CD4-positive, alpha-beta T cell treated with Interleukin-1 beta for 1 hour (primary cell): Measurements from ENCODE around the gene GLDC.
"Not testable (repeated sequence)": the region's sequence is repeated elsewhere in the genome, so short reads cannot be mapped to it uniquely, and the experiment has no call there.

Experiments used
- DNase-seq, 2 donors: peaks; one replicate each; pipeline ENCODE4 v3.0.0-alpha.2; 2020 to 2022

The GLDC gene

DNA sequence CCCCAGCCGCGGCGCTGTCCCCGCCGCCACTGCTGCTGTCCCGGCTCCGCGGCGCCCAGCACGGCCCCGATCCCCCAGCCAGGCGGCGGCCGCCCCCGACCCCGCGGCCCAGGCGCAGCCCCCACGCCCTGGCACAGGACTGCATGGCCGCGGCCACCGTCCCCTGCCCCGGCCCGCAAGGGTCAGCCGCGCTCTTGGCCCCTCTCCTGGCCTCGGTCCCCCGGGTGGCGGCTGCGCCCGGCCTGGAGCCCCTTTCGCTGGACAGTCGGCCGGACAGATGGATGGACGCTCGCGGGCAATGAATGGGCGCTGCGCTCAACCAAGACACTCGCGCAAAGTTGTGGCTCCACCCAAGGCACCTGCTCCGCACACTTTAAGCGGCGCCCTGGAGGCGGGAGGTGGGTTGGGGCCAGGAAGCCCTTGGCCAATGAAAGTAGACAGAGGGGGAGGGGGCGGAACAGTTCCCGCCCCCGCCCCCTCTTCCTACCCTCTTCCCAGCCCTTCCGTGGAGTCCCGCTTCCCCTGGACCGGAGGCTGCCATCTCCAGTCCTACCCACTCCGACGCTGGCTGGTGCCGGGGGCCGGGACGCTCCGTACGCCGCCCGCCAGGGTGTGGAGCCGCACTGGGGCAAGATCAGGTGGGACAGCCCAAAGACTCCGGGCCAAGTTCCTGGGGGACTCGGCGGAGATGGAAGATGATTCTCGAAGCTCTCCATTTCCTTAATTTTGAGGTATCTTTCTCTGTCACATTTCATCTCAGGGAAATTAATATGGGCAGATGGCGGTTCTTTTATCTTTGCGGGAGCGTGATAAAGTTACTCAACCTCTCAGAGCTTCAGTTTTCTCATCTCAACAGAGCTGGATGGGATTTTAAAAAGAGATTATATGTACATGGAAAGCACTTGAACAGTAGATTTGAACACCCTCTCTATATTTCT, at the start of gene GLDC:
Gene GLDC (minus strand): TSS at position 375 of the 938 bp plus-strand sequence. CDS start 230 bp downstream, at position 145.
- peak; percentile 39 to 43 for DNase-seq

DNA sequence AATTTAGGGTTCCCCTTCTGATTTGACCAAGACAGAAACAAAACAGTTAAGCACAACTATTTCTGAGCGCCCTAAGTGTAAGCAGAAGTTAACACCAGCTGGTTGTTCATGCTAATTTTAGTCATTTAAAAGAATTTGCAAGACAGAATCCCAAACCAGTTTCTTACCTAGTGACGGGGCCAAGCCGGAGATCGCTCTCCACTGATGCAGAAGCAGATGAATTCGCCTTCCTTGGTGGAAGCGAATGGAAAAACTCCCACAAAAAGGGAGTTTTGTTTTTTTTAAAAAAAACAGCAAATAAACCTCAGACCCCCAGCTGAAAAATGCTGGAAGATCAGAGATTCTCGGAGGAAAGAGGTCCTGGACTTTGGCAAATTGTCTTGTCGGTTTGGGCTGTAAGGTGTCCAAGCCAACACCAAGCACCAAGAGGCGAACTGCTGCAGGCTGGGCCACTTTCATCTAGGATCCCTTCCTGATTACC, 47.4 kb upstream of the GLDC start:
- DNase-seq = no peak

DNA sequence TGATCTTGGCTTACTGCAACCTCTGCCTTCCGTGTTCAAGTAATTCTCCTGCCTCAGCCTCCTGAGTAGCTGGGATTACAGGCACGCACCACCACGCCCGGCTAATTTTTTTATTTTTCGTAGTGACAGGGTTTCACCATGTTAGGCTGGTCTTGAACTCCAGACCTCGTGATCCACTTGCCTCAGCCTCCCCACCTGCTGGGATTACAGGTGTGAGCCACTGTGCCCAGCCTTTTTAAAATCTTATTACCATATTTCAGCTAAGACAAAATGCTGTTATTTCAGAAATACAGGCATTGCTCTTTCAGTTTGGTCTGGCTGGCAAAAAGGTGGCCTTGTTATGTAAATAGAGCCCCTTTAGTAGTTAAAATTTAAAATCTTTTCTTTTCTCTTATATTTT, 46.9 kb upstream of the GLDC start:
- no peak for DNase-seq

DNA sequence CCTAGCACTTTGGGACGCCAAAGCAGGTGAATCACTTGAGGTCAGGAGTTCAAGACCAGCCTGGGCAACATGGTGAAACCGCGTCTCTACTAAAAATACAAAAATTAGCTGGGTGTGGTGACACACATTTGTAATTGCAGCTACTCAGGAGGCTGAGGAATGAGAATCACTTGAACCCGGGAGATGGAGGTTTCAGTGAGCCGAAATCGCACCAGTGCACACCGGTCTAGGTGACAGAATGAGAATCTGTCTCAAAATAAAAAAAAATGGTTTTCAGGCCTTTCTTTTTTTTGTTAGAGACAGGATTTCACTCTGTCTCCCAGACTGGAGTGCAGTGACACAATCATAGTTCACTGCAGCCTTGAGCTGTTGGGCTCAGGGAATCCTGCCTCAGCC, 45.1 kb upstream of the GLDC start:
- DNase-seq = not testable (repeated sequence)

DNA sequence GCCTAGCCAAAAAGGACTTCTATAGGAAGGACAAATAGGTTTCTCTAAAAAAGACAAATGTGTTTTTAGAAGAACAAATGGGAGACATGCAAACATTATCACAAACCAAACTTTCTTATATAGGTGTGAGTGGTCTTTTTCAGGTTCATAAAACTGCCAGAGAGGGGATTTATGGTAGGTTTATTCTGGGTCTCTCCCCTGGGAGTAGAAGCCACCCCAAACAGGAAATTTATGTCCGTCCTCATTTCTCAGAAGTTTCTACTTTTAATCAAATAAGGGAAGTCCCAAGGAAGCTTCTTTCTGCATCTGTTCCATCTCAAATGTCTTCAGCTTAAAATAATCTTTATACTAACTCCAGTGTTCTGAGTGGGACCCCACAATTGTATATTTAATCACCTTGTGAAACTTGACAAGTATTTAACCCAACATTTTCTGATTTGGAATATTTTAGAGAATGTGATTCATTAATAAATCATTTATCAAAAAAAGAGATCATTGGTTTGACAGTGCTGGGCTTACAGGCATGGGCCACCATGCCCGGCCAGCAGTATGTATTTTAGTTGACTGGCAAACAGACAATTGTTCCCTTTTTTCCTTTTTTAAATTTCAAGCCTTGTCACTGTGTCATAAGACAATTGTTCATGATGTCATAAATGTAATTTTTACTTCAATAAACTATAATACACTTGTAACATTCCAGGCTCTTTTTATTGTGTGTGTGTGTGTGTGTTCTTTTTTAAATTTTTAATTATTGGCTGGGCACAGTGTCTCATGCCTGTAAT, 44.6 kb upstream of the GLDC start:
- DNase-seq = no peak

DNA sequence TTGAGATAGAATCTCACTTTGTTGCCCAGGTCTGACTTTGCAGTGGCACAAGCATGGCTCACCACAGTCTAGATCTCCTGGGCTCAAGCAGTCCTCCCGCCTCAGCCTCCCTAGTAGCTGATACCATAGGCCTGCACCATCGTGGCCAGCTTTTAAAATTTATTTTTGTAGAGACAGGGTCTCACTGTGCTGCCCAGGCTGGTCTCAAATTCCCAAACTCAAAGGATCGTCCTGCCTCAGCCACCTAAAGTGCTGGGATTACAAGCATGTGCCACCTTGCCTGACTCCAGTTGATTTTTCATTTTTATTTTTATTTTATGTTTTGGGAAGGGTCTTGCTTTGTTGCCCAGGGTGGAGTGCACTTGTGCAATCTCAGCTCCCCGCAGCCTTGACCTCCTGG, 41.7 kb upstream of the GLDC start:
- no peak for DNase-seq

DNA sequence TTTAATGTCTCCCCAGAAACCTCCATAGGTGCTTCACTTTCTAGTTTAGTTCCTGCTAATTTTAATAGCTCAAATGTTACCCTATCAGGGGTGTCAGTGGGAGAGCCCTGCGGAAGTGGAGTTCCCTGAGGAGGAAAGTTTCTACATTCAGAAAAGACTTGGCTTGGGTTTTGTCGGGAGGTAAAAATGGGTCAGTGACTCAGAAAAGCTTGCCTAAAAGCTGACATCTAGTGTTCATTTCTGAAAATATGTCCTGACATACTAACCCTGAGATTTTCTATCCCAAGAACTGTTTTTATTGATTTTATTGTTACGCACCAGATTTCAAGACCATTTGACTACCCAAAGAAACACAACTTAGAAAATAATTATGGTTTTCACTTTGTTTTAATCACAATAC, 40.9 kb upstream of the GLDC start:
- no peak for DNase-seq

DNA sequence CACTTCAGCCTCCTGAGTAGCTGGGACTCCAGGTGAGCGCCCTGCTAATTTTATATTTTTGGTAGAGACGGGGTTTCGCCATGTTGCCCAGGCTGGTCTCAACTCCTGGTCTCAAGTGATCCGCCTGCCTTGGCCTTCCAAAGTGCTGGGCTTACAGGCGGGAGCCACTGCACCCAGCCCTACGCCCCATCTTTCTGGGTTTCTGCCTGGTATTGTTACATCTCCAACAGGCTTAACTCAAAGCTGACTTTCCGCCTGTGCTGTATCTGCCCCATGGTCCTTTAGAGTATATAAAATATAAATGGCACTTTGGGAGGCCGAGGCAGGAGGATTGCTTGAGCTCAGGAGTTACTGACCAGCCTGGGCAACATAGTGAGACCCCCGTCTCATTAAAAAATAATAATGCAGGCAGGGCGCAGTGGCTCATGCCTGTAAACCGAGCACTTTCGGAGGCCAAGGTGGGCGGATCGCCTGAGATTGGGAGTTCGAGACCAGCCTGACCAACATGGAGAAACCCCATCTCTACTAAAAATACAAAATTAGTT, 36.5 kb upstream of the GLDC start:
- DNase-seq = no peak

DNA sequence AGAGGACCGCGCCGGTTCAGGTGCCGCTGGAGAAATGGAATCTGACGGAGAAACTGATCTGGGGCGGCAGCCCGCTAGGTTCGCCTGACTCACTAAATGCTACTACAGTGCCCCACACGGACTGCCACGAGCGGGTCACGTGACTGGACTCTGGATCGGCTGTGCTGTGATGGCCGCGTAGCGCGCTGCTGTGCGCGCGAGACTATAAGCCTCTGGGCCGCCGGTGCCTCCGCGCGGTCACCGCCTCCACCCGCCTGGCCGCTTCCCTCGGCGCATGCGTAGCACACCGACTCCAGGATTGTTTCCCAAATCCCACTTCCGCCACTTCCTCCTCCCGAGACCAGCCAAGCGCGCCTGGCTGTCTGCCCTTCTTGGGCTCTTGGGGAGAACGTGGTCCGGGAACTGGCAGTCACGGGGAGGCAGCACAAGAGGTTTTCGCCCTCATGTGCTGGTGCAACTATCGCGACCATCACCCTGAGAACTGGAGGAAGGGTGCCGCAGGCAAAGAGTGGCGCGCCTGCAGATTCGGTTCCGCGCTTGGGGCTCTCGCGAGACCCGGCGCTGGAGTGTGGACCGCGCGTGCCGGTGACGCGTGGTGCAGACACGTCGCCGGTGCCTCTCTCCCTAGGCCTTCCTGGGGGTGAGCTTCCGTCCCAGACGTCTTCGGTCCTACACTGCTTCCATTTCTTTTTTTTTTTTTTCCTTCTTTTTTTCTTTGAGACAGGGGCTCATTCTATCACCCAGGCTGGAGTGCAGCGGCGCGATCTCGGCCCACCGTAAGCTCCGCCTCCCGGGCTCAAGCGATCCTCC, 35.8 kb upstream of the GLDC start:
- DNase-seq = peak; percentile 93 to 95

DNA sequence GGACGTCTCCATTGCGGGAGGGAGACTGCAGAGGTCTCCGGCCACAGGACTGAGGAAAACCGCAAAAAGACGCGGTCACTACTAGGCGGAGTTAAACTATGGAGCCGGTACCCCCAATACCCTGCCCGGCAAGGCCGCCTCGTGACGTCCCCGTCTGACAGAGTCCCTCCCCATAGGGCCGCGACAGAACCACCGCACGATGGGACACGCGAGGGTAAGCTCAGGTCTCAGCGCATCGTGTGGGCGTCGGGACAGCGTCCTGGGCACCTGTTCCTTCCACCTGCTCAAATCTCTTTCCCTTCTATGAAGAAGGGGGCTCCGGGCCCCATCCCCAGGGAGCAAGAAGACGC, 35.2 kb upstream of the GLDC start:
- DNase-seq = peak; percentile 68 to 74

DNA sequence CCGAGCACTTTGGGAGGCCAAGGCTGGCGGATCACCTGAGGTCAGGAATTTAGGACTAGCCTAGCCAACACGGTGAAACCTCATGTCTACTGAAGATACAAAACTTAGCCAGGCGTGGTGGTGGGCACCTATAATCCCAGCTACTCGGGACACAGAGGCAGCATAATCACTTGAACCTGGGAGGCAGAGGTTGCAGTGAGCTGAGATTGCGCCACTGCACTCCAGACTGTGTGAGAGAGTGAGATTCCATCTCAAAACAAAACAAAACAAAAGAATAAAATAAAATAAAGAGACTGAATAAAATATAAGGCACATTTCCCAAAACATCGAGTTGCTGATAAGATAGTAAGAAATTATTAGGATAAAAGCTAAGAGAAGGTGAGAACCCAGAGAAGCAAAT, 32.3 kb upstream of the GLDC start:
- no peak for DNase-seq

DNA sequence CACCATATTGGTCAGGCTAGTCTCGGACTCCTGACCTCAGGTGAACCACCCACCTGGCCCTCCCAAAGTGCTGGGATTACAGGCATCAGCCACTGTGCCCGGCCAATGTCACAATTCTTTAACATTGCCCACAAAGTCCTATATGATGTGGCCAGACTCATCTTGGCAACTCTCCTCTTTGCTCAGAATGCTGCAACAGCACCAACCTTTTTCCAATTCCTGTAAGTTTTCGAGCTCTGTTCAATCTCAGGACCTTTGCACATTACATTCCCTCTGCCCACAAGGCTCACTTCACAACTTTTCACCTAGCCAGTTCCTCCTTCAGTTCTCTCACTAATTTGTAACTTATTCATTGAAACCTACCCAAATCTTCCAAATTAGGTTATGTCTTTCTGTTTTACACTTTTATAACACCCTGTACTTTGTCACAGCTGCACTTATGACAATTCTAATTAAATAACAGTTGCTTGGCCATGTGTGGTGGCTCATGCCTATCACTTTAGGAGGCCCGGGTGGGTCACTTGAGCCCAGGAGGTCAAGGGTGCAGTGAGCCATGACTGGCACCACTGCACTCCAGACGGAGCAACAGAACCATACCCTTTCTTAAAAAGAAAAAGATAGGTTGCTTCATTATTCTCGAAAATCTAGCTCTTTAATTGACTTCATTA, 30.9 kb upstream of the GLDC start:
- DNase-seq = no peak

DNA sequence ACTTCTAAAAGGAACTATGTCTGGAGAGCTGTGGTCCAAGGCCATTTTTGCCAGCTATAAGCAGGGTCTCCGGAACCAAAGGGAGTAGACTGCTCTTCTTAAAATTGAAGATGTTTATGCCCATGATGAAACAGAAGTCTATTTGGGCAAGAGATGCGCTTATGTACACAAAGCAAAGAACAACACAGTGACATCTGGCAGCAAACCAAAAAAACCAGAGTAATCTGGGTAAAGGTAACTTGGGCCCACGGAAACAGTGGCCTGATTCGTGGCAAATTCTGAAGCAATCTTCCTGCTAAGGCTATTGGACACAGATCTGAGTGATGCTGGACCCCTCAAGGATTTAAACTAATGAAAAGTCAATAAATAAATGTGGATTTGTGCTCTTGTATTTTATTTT, 29.7 kb upstream of the GLDC start:
- DNase-seq = no peak

DNA sequence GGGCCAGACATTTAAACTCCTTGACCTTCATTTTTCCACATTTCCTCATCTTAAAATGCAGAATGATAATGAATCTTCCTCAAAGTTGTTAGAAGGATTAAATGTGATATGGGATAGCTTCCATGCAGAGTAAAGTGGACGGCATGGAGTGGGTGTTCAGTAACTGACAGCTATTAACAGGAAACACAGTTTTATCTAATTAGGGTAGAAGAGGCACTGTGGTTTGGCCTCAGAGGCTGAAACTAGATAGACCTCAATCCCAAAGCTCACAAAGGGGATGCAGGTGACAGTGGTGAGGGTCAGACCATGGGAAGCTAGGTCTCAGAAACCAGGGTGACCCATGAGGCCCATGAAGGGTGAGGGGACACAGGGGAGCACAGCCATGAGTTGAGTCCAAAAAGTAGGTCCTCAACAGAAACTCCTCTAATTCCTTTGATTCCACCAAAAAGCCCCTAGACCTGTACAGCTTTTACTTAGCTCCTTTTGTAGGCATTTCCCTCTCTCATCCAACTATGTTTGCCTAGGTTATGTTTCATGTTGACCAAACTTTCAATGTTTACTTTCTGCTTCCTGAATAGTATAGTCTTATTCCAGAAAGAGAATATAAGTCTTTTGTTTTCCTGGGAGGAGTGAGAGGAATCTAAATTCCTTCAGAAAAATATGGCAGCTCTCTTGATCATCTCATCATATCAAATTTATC, 27.9 kb upstream of the GLDC start:
- no peak for DNase-seq

DNA sequence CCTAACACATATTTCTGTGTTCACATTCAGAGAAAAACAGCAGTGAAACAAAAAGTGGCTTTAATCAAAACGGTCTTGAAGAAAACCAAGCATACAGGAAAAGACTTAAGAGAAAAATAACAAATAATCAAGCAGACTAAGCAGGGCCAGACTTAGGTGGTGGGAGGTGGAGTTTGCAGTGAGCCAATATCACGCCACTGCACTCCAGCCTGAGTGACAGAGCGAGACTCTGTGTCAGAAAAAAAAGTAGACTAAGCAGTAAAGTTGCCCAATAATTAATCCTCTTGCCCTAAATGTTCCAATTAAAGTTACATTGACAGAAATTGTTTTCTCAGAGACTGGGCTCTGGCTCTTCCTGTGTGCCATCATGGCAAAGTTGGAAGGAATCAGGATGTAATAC, 26.6 kb upstream of the GLDC start:
- DNase-seq = no peak

DNA sequence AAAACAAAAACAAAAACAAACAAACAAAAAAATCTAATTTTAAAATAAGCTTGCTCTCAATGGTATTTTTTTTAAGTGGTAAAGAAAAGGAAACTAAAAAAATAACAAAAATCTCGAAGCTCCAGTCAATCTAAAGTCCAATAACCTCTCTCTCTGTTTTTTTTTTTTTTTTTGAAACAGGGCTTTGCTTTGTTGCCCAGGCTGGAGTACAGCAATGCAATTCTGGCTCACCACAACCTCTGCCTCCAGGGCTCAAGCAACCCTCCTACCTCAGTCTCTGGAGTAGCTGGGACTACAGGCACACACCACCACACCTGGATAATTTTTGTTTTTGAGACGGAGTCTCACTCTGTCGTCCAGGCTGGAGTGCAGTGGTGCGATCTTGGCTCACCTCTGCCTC, 25.9 kb upstream of the GLDC start:
- DNase-seq = no peak

DNA sequence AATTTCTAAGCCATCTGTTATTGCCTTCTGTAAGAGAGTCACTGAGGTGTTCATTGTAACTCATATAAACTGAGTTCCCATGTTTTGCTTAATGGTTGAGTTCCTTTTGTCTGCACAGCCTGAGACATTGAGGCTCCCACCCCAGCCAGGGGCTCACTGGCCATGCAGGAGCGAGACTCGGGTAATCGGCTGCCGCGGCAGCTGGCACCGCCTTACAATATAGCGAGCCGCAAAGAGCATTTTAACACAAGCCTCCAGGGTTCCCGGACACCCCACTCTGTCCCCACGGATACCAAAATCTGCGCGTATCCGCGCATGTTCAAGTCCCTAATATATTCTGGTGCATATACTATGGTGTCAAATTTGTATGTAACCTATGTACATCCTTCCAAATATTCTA, 24.4 kb upstream of the GLDC start:
- DNase-seq = no peak

DNA sequence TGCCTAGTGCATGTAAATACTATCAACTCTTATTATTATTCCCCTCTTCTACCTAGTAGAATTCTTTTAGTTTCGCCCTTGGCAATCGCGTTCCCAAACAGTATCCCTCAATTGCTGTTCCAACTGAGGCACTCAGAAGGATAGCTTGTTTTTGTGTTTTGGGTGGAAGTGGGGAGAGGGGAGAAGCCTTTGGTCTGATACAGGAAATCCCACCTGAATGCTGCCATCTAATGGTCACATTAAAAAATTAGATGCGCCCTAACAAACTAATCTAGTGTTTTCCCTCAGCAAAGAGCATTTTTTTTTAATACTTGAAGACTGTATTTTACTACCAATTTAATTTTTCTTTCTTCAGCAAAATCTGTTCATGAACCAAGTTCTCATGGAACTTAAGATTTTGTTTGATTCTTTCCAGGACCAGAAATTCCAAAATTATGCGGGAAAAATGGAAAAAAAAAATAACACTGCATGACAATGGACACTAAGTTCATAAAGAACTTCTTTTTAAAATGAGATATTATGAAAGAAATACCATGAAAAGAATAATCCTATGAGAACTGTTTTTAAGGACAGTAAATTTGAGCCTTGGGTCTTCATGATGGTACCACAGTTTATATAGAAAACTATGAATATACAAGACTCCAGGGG, 22.2 kb upstream of the GLDC start:
- peak in 1 of 2 donors; percentile 37 for DNase-seq

DNA sequence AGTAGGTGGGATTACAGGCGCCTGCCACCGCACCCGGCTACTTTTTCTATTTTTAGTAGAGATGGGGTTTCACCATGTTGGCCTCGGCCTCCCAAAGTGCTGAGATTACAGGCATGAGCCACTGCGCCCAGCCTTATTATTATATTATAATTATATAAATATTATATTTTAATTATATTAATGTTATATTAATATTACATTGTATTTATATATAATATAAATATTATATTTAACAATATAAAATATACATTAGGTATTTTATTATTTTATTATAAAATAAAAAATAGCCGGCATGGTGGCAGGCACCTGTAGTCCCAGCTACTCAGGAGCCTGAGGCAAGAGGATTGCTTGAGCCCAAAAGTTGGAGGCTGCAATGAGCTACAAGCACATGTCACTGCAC, 21.6 kb upstream of the GLDC start:
- no peak for DNase-seq

DNA sequence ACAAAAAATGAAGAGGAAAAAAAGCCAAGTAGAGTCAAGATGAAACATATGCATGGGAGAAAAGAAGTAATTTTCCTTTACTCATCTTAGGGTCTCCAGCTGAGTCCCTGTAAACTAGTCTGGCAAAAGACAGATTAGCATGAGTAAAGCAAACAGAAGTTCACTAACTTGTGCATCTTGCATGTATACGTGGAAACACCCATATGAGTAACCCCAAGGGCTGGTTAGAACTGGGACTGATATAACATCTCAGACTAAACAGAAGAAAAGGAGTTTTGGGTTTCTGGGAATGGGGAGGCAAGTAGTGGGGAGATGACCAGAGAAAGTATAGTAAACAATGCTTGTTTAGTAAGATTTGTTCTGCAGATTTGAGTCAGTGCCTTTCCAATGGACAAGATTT, 20.1 kb upstream of the GLDC start:
- DNase-seq = no peak

DNA sequence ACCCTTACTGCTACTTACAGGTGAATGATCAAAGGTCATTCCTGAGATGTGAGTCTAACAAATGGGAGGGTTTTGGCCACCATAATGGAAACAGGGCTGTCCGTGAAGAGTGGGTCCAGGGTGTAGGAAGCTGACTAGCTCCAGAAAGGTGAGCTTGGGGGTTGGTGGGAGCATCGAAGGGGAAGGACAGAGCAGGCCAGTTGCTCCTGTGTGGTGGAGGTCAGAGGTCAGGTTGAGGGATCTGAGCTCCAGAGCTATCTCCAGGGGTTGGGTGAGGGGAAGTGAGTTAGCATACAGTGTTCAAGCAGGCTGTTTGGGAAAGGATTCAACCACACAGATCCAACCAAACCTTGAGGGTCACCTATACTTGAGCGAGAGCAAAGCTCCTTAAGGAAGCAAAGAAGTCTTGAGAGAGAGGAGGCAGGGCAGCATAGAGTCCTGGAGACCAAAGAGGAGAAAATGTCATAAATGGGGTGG, 18.7 kb upstream of the GLDC start:
- no peak for DNase-seq
